Upper lobe of left lung (tissue), 6 donors: Measurements from ENCODE around the gene RAB11FIP4. TPM values are rescaled to one million over a fixed set of nuclear protein-coding genes. Genes with fewer than 3 reads are reported as not detected.

Experiments used
- ATAC-seq, 2 donors: fragments of 200-7000 bp; cut with Tn5 transposase; one replicate each; pipeline ENCODE4 v1.9.1; 2022; ENCODE audit warnings: mild to moderate bottlenecking in 2 of 2, moderate library complexity in 2 of 2; ENCODE audit not compliant: low FRiP score in 2 of 2
- DNase-seq, 2 donors: peaks; one replicate each; pipeline ENCODE4 v3.0.0-alpha.2; 2019 to 2020
- H3K27ac ChIP-seq, 4 donors: fragments of 200-600 bp; sonication (generic); one replicate each; pipeline ENCODE4 v1.5.1; 2016 to 2019
- H3K27me3 ChIP-seq, 4 donors: fragments of 200-600 bp; sonication (generic); one replicate each; pipeline ENCODE4 v1.5.1; 2017 to 2019
- H3K36me3 ChIP-seq, 4 donors: fragments of 200-600 bp; sonication (generic); one replicate each; pipeline ENCODE4 v1.5.1; 2016 to 2019
- H3K4me1 ChIP-seq, 4 donors: fragments of 200-600 bp; sonication (generic); one replicate each; pipeline ENCODE4 v1.5.1; 2018 to 2019
- H3K4me3 ChIP-seq, 4 donors: fragments of 200-600 bp; sonication (generic); one replicate each; pipeline ENCODE4 v1.5.1; 2017 to 2019; ENCODE audit warnings: mild to moderate bottlenecking in 2 of 4, moderate library complexity in 1 of 4
- H3K9me3 ChIP-seq, 4 donors: fragments of 200-600 bp; sonication (generic); one replicate each; pipeline ENCODE4 v1.5.1; 2018 to 2019
- CTCF ChIP-seq, 6 experiments: fragments of 450-650 bp in 4 of 6; fragments of 200-600 bp in 2 of 6; sonication (generic) in 2 of 6; IDR thresholded peaks; one replicate each; pipeline ENCODE4 v1.5.1; 2016 to 2019; ENCODE audit warnings: antibody characterized with exemption in 6 of 6
- EP300 ChIP-seq, 4 donors: sonication (generic); formaldehyde crosslinking; IDR thresholded peaks; one replicate each; pipeline ENCODE4 v1.5.1; 2017; ENCODE audit warnings: antibody characterized with exemption in 4 of 4, control low read depth in 2 of 4
- POLR2A ChIP-seq, 4 donors: fragments of 450-650 bp; IDR thresholded peaks; one replicate each; pipeline ENCODE4 v1.5.1; 2016 to 2017; ENCODE audit warnings: antibody characterized with exemption in 4 of 4, mild to moderate bottlenecking in 2 of 4
- POLR2AphosphoS5 ChIP-seq, 2 donors: sonication (generic); formaldehyde crosslinking; IDR thresholded peaks; one replicate each; pipeline ENCODE4 v1.5.1; 2017; ENCODE audit warnings: antibody characterized with exemption in 2 of 2
- WGBS, 2 donors: methylation state at CpG; one replicate each; pipeline ENCODE4 v1.1.5; 2017 to 2018; 5-methylcytosine and 5-hydroxymethylcytosine counted together
- total RNA-seq, 6 donors: library from RNA; depleted of rRNA in 4 of 6; stranded (reverse); fragments of >200 nt in 4 of 6; gene quantifications; one replicate each; pipeline versions ENCODE4 v1.1.0 to v1.2.1, GENCODE V29; 2016 to 2021
- donor health status: DM: no; HTN: no; CAD: no; lungs with moderate emphysema.
- donor health status: DM: no; HTN: yes; CAD: no; lungs with severe emphysema.

The RAB11FIP4 gene
- total RNA-seq, 6 donors from 2014 or later, result 15.2 to 36.1 (median 23.3) TPM

GRCh38 chr17:31480904-31481782 is 89.7 kb downstream of the RAB11FIP4 start:
- 48 to 68% methylated on average over 8 of the region's 8 CpGs for whole genome bisulfite sequencing, 2 donors
- Histone ChIP-seq H3K9me3 (no peaks in the 10 kb centered on the region), H3K4me3 (no peak overlapping the region), H3K4me1 (peaks cover 0 to 7% (median 0%) of the 10 kb centered on the region in 4 donors), H3K27me3 (no peaks in the 10 kb centered on the region), H3K27ac (no peak overlapping the region), H3K36me3 (no peaks in the 10 kb centered on the region)
- TF ChIP-seq POLR2AphosphoS5 (IDR thresholded peaks at IDR 0.05) (no peak), POLR2A (IDR thresholded peaks at IDR 0.05) (no peak), CTCF (IDR thresholded peaks at IDR 0.05) (no peak), EP300 (IDR thresholded peaks at IDR 0.05) (no peak)
- ATAC-seq (no peak), DNase-seq (no peak)

DNA sequence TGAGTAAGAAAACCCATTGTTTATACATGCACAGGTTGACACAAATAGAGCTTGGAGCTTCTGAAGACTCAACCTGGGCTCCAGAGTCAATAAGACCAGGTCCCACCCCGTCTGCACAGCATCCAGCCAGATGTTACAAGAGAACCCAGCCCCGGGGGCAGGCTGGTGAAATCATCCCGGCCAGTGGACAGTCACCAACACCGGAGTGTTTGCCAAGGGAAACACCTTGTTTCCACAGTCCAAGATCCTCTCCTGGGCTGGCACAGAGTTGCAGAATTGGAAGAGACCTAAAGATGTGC is 90.3 kb downstream of the RAB11FIP4 start:
- H3K27ac ChIP-seq, result no peak overlapping the region
- H3K27me3 ChIP-seq, result no peaks in the 10 kb centered on the region
- H3K36me3 ChIP-seq, result no peaks in the 10 kb centered on the region
- no peak for DNase-seq
- no peaks in the 10 kb centered on the region for H3K9me3 ChIP-seq
- ATAC-seq, result no peak
- H3K4me3 ChIP-seq, result no peak overlapping the region
- TF ChIP-seq POLR2A (IDR thresholded peaks at IDR 0.05), result no peak
- no peak for TF ChIP-seq CTCF (IDR thresholded peaks at IDR 0.05)
- TF ChIP-seq EP300 (IDR thresholded peaks at IDR 0.05), result no peak
- no peak for TF ChIP-seq POLR2AphosphoS5 (IDR thresholded peaks at IDR 0.05)
- 77 to 79% methylated on average over 3 to 4 of the region's 4 CpGs for WGBS, 2 donors
- H3K4me1 ChIP-seq, result peaks cover 1 to 5% (median 2%) of the 10 kb centered on the region in 4 donors

- H3K27me3 ChIP-seq, result peaks cover 0 to 5% (median 0%) of the 10 kb centered on the region in 4 donors
- no peak for TF ChIP-seq CTCF (IDR thresholded peaks at IDR 0.05)
- no peak for TF ChIP-seq EP300 (IDR thresholded peaks at IDR 0.05)
- no peak for TF ChIP-seq POLR2AphosphoS5 (IDR thresholded peaks at IDR 0.05)
- no peak for TF ChIP-seq POLR2A (IDR thresholded peaks at IDR 0.05)
- 92 to 94% methylated on average over 4 of the region's 4 CpGs for WGBS, 2 donors
- ATAC-seq (no peak), DNase-seq (no peak)
- no peaks in the 10 kb centered on the region for H3K9me3 ChIP-seq
- H3K27ac ChIP-seq, result no peak overlapping the region
- no peaks in the 10 kb centered on the region for H3K36me3 ChIP-seq
- peaks cover 15 to 33% (median 25%) of the 10 kb centered on the region in 4 donors for H3K4me1 ChIP-seq
- H3K4me3 ChIP-seq, result no peak overlapping the region
Observed at GRCh38 chr17:31484821-31485220, 93.3 kb downstream of the RAB11FIP4 start.

GRCh38 chr17:31486351-31487062 is 95.0 kb downstream of the RAB11FIP4 start:
- Histone ChIP-seq H3K4me3 (no peak overlapping the region), H3K27me3 (peaks cover 0 to 5% (median 0%) of the 10 kb centered on the region in 4 donors), H3K9me3 (no peaks in the 10 kb centered on the region), H3K27ac (peak overlapping the region in 2 of 4 donors; percentile 8 to 43), H3K36me3 (no peaks in the 10 kb centered on the region), H3K4me1 (peaks cover 15 to 43% (median 35%) of the 10 kb centered on the region in 4 donors)
- ATAC-seq (no peak), DNase-seq (peak in 1 of 2 donors; percentile 72)
- TF ChIP-seq CTCF (IDR thresholded peaks at IDR 0.05), result no peak
- no peak for TF ChIP-seq POLR2A (IDR thresholded peaks at IDR 0.05)
- WGBS, 2 donors, result 47 to 57% methylated on average over 9 of the region's 9 CpGs
